Dendritic cell treated with granulocyte-macrophage colony-stimulating factor and Interleukin-4, amounts not matched to agents 40 ng/mL and 50 ng/mL, for 4 days (primary cell): Measurements from ENCODE around the gene BIK.
A peak's percentile ranks its signal among the peaks of the same experiment; 100 is the strongest.

Experiments
- H3K27ac Mint-ChIP-seq: one replicate; pipeline ENCODE4 v1.8.0; 2022; ENCODE audit warnings: mild to moderate bottlenecking, mixed read lengths
- H3K27me3 Mint-ChIP-seq: one replicate; pipeline ENCODE4 v1.8.0; 2022; ENCODE audit warnings: mild to moderate bottlenecking, mixed read lengths
- H3K36me3 Mint-ChIP-seq: one replicate; pipeline ENCODE4 v1.8.0; 2022; ENCODE audit warnings: low read depth, mixed read lengths
- H3K4me1 Mint-ChIP-seq: one replicate; pipeline ENCODE4 v1.8.0; 2022; ENCODE audit warnings: low read depth, mixed read lengths
- H3K4me3 Mint-ChIP-seq: one replicate; pipeline ENCODE4 v1.8.0; 2022; ENCODE audit warnings: mild to moderate bottlenecking, moderate library complexity, mixed read lengths
- H3K9me3 Mint-ChIP-seq: one replicate; pipeline ENCODE4 v1.8.0; 2022; ENCODE audit warnings: mixed read lengths
- intact Hi-C: fragments of 100-400 bp; cut with micrococcal nuclease; formaldehyde crosslinking; loops from one replicate; pipeline ENCODE4 v1.15.0; 2022

BIK gene

DNA sequence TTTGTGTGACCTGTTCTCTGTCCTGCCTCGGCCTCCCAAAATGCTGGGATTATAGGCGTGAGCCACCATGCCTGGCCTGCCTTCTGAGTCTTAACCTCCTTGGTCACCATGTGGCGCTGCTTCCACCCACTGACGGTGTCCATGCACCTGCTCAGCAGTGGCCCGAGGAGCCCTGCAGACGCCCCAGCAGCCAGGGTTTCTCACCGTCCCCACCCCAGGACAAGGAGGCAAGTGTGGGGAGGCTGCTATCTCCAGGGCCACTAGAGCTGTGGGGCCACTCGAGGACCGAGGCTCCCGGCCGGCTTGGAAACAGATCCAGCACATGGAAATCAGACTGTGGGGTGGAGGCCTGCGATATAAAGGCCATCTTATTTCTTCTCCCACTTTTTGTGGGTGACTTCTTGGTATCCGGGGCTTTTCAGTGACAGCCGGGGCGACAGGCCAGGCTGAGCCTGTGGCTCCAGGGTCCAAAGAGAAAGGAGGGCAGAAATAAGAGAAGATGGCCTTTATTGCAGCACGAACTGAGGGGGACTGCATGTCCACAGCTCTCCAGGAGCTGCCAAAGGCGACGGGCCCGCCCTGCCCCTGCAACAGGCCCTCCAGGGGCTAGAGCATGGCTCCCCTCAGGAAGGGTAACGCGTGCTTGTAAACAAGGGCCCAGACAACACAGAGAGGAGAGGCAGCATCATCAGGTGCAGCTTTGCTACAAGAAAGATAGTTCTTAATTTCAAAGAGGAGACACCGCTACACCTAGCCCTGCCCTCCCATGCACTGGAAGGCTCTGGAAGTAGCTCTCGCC lies 55.8 kb downstream of the BIK start:
- Mint-ChIP-seq H3K36me3 (peaks cover 91% of the 10 kb centered on the region), H3K9me3 (no peaks in the 10 kb centered on the region)

DNA sequence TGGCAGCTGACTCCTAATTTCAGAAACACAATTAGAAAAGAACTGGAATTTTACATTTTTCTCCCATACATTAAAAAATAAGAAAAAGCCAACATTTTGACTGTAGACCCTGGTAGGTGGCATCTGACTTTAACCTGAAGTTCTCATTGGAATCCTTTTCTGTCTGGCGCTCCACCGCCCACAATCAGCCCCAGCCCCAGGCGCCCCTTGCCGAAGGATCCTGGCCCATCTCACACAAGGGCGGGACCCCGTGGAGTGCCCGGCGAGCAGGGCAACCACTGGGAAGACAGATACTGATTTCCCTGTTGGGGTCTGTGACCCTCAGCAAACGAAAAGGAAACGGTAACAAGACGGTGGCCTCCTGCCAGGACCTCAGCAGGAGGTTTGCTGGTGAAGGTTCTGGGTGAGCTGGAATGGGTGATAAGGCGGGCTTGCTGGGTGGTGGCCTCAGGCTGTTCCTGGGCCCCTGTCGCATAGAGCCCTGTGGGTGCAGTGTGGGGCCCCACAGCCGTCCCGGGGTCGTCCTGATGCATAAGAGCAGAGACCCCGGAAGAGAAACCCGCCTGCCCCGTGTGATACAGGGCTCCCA lies 56.5 kb downstream of the BIK start:
- Mint-ChIP-seq H3K27me3 (no peaks in the 10 kb centered on the region), H3K27ac (no peak overlapping the region), H3K4me3 (no peak overlapping the region), H3K9me3 (no peaks in the 10 kb centered on the region), H3K36me3 (peaks cover 91% of the 10 kb centered on the region), H3K4me1 (peaks cover 24% of the 10 kb centered on the region)
- intact Hi-C loops: no loop called here

More for the DNA sequence above, 55.8 kb downstream of the BIK start:
- intact Hi-C loops: no loop called here
- Mint-ChIP-seq H3K27ac (peak overlapping the region; percentile 46), H3K27me3 (no peaks in the 10 kb centered on the region), H3K4me1 (peaks cover 25% of the 10 kb centered on the region), H3K4me3 (no peak overlapping the region)

- intact Hi-C loops: no loop called here
- peaks cover 10% of the 10 kb centered on the region for H3K4me1 Mint-ChIP-seq
- H3K36me3 Mint-ChIP-seq: peaks cover 91% of the 10 kb centered on the region
- H3K4me3 Mint-ChIP-seq: no peak overlapping the region
- H3K27me3 Mint-ChIP-seq: no peaks in the 10 kb centered on the region
- H3K9me3 Mint-ChIP-seq: no peaks in the 10 kb centered on the region
- H3K27ac Mint-ChIP-seq: no peak overlapping the region
Measured at GRCh38 chr22:43168471-43169309, 58.1 kb downstream of the BIK start.

- Mint-ChIP-seq H3K9me3 (no peaks in the 10 kb centered on the region), H3K27ac (no peak overlapping the region), H3K4me3 (no peak overlapping the region), H3K27me3 (no peaks in the 10 kb centered on the region), H3K36me3 (peaks cover 91% of the 10 kb centered on the region), H3K4me1 (peaks cover 2% of the 10 kb centered on the region)
- intact Hi-C loops: no loop called here
Measured at GRCh38 chr22:43169310-43170130, 59.0 kb downstream of the BIK start.

- H3K9me3 Mint-ChIP-seq: no peaks in the 10 kb centered on the region
- no peaks in the 10 kb centered on the region for H3K4me1 Mint-ChIP-seq
- no peak overlapping the region for H3K4me3 Mint-ChIP-seq
- H3K36me3 Mint-ChIP-seq: peaks cover 94% of the 10 kb centered on the region
- no peaks in the 10 kb centered on the region for H3K27me3 Mint-ChIP-seq
- H3K27ac Mint-ChIP-seq: no peak overlapping the region
- intact Hi-C loops: no loop called here
Measured at GRCh38 chr22:43170131-43170480, 59.6 kb downstream of the BIK start.

GRCh38 chr22:43171019-43171491 lies 60.5 kb downstream of the BIK start:
- no peaks in the 10 kb centered on the region for H3K27me3 Mint-ChIP-seq
- peaks cover 98% of the 10 kb centered on the region for H3K36me3 Mint-ChIP-seq
- no peak overlapping the region for H3K27ac Mint-ChIP-seq
- intact Hi-C loops: no loop called here
- no peaks in the 10 kb centered on the region for H3K4me1 Mint-ChIP-seq
- H3K4me3 Mint-ChIP-seq: no peak overlapping the region
- H3K9me3 Mint-ChIP-seq: no peaks in the 10 kb centered on the region

- H3K27me3 Mint-ChIP-seq: no peaks in the 10 kb centered on the region
- H3K9me3 Mint-ChIP-seq: no peaks in the 10 kb centered on the region
- H3K36me3 Mint-ChIP-seq: peaks cover 98% of the 10 kb centered on the region
- H3K4me1 Mint-ChIP-seq: no peaks in the 10 kb centered on the region
- no peak overlapping the region for H3K4me3 Mint-ChIP-seq
- intact Hi-C loops: no loop called here
- H3K27ac Mint-ChIP-seq: no peak overlapping the region
Measured at GRCh38 chr22:43171607-43172006, 61.1 kb downstream of the BIK start.

DNA sequence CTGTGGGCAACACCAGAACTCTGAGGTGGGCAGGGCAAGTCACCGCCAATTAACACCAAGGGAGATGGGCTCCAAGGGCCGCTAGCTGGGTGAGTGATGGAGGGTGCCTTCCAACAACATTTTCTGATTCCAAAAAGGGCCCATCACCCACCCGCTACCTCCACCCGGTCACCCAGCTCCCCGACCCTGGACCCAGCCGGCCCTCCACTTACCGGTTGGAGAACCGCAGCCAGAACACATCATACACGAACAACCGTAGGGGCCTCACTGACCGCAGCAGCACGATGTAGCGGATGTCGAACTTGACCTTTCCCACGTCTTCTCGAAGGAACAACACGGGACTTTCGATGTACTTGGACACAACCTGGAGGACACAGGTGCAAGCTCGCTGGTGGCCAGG lies 61.6 kb downstream of the BIK start:
- H3K4me1 Mint-ChIP-seq: no peaks in the 10 kb centered on the region
- intact Hi-C loops: no loop called here
- H3K36me3 Mint-ChIP-seq: peaks cover 98% of the 10 kb centered on the region
- H3K9me3 Mint-ChIP-seq: no peaks in the 10 kb centered on the region
- no peak overlapping the region for H3K4me3 Mint-ChIP-seq
- H3K27me3 Mint-ChIP-seq: no peaks in the 10 kb centered on the region
- no peak overlapping the region for H3K27ac Mint-ChIP-seq

DNA sequence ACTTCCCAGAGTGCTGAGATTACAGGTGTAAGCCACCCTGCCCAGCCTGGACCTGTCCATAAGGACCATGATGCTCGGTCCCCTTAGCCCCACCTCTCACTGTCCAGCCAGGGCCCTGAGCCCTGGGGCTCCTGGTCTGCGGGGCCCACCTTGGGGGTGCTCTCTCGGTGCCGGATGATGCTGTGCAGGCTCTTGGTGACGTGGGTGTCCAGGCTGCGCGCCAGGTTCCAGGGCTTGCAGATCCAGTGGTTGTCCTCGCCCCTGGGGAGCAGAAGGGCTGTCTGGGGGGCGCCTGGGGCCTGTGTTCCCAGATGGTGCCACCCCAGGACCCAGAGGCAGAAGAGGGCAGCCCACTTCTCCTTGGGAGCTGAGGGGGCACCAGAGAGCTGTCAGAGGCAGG lies 63.0 kb downstream of the BIK start:
- Mint-ChIP-seq H3K4me1 (peaks cover 3% of the 10 kb centered on the region), H3K4me3 (no peak overlapping the region), H3K9me3 (no peaks in the 10 kb centered on the region), H3K27ac (no peak overlapping the region), H3K36me3 (peaks cover 94% of the 10 kb centered on the region), H3K27me3 (no peaks in the 10 kb centered on the region)
- intact Hi-C loops: no loop called here

DNA sequence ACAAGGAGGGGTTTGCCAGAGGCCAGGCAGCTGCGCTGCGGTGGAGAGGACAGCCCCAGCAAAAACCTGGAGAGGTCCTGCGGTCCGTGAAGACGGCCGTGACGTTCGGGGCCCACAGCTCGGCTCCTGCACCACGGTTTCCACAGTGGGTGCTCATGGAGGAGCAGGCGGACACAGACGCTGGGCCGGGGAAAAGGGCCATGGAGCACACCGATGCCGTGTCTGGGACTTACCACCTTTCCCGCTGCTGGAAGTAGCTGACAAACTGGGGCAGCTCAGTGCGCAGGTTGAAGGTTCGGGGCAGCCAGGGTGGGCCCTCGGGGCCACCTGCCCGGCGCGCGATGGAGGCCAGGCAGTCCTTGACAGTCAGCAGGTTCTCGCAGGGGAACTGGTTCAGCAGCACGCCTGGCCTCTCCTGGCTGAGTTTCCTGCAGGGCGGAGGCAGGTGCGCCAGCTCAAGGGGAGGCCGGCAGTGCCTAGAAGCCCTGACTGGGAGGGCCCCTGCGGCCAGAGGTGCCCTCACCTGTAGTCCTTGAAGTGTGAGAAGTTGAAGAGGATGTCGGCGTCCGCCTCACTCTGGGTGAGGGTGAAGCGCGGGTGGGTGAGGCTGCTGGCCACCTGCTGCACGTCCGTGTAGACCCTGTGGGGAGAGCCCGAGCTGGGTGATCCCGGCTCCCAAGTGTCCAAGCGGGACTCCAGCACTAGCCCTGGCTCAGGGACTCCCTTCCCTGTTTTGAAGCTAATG lies 63.6 kb downstream of the BIK start:
- Mint-ChIP-seq H3K27ac (no peak overlapping the region), H3K36me3 (peaks cover 94% of the 10 kb centered on the region), H3K9me3 (no peaks in the 10 kb centered on the region), H3K27me3 (no peaks in the 10 kb centered on the region), H3K4me1 (peaks cover 9% of the 10 kb centered on the region), H3K4me3 (no peak overlapping the region)
- intact Hi-C loops: no loop called here

GRCh38 chr22:43174941-43175531 lies 64.5 kb downstream of the BIK start:
- Mint-ChIP-seq H3K27ac (no peak overlapping the region), H3K36me3 (peaks cover 94% of the 10 kb centered on the region), H3K9me3 (no peaks in the 10 kb centered on the region), H3K27me3 (no peaks in the 10 kb centered on the region), H3K4me1 (peaks cover 10% of the 10 kb centered on the region), H3K4me3 (no peak overlapping the region)
- intact Hi-C loops: no loop called here

DNA sequence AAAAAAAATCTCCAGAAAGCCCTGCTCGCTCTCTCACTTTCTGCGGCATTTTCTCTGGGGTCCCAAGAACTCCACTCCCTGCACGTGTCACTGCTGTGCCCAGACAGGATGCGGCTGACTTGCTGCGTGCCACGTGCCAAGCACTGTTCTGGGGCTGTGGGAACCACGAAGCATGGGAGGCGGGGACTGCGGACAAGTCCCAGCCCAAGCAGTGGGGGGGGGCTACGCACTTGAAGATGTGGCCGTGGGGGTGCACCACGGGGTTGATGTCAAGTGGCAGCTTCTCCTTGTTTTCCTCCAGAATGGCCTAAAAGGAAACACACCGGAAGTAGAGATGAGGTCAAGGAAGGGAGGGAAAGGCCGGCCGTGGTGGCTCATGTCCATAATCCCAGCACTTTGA lies 65.5 kb downstream of the BIK start:
- Mint-ChIP-seq H3K9me3 (no peaks in the 10 kb centered on the region), H3K27me3 (no peaks in the 10 kb centered on the region), H3K27ac (no peak overlapping the region), H3K36me3 (peaks cover 94% of the 10 kb centered on the region), H3K4me1 (peaks cover 10% of the 10 kb centered on the region), H3K4me3 (no peak overlapping the region)
- intact Hi-C loops: no loop called here

GRCh38 chr22:43177479-43177878 lies 66.9 kb downstream of the BIK start:
- H3K4me3 Mint-ChIP-seq: no peak overlapping the region
- no peak overlapping the region for H3K27ac Mint-ChIP-seq
- no peaks in the 10 kb centered on the region for H3K27me3 Mint-ChIP-seq
- no peaks in the 10 kb centered on the region for H3K9me3 Mint-ChIP-seq
- H3K36me3 Mint-ChIP-seq: peaks cover 92% of the 10 kb centered on the region
- H3K4me1 Mint-ChIP-seq: peaks cover 10% of the 10 kb centered on the region
- intact Hi-C loops: no loop called here
